Mononuclear cell (primary cell): ENCODE results near the gene FTSJ1. TPM values are rescaled to one million over a fixed set of nuclear protein-coding genes. Genes with fewer than 3 reads are reported as not detected.

Source experiments
- H3K27me3 ChIP-seq: 2 replicates; pipeline ENCODE4 v1.6.0; 2011; ENCODE audit warnings: low read length, control low read depth; ENCODE audit not compliant: insufficient read depth
- H3K4me1 ChIP-seq: 2 replicates; pipeline ENCODE4 v1.5.1; 2011; ENCODE audit warnings: mild to moderate bottlenecking, low read length, control low read depth; ENCODE audit not compliant: insufficient read depth
- H3K4me3 ChIP-seq: 2 replicates; pipeline ENCODE4 v1.5.1; 2011; ENCODE audit warnings: mild to moderate bottlenecking, low read length, moderate library complexity
- H3K9me3 ChIP-seq: 2 replicates; pipeline ENCODE4 v1.5.1; 2011; ENCODE audit warnings: low read depth, mild to moderate bottlenecking, control low read depth, low read length
- total RNA-seq: library from RNA; depleted of rRNA; stranded (reverse); fragments of >200 nt; gene quantifications from one replicate; pipeline ENCODE4 v1.2.3, GENCODE V29; 2012

The FTSJ1 gene
- total RNA-seq, 1 donor, result 19.3 TPM

GRCh38 chrX:48477960-48478755 lies 2.2 kb downstream of the FTSJ1 start:
- Histone ChIP-seq H3K4me3 (no peak overlapping the region), H3K9me3 (no peaks in the 10 kb centered on the region), H3K4me1 (peaks cover 20% of the 10 kb centered on the region), H3K27me3 (no peaks in the 10 kb centered on the region)

- Histone ChIP-seq H3K27me3 (no peaks in the 10 kb centered on the region), H3K4me3 (no peak overlapping the region), H3K9me3 (no peaks in the 10 kb centered on the region), H3K4me1 (peaks cover 20% of the 10 kb centered on the region)
Measured at GRCh38 chrX:48478806-48479205, 2.8 kb downstream of the FTSJ1 start.

GRCh38 chrX:48480142-48480541 lies 4.1 kb downstream of the FTSJ1 start:
- no peaks in the 10 kb centered on the region for H3K9me3 ChIP-seq
- no peak overlapping the region for H3K4me3 ChIP-seq
- peaks cover 14% of the 10 kb centered on the region for H3K4me1 ChIP-seq
- no peaks in the 10 kb centered on the region for H3K27me3 ChIP-seq

- Histone ChIP-seq H3K27me3 (no peaks in the 10 kb centered on the region), H3K4me3 (no peak overlapping the region), H3K9me3 (no peaks in the 10 kb centered on the region), H3K4me1 (peaks cover 14% of the 10 kb centered on the region)
Measured at GRCh38 chrX:48480583-48480982, 4.6 kb downstream of the FTSJ1 start.

GRCh38 chrX:48482526-48482925 lies 6.5 kb downstream of the FTSJ1 start:
- no peak overlapping the region for H3K4me3 ChIP-seq
- peaks cover 5% of the 10 kb centered on the region for H3K4me1 ChIP-seq
- no peaks in the 10 kb centered on the region for H3K9me3 ChIP-seq

GRCh38 chrX:48487362-48487798 lies 11.4 kb downstream of the FTSJ1 start:
- Histone ChIP-seq H3K9me3 (no peaks in the 10 kb centered on the region), H3K27me3 (no peaks in the 10 kb centered on the region), H3K4me3 (no peak overlapping the region), H3K4me1 (peaks cover 4% of the 10 kb centered on the region)

More at GRCh38 chrX:48482526-48482925, 6.5 kb downstream of the FTSJ1 start:
- H3K27me3 ChIP-seq, result no peaks in the 10 kb centered on the region

GRCh38 chrX:48488034-48488433 lies 12.0 kb downstream of the FTSJ1 start:
- no peaks in the 10 kb centered on the region for H3K27me3 ChIP-seq
- H3K4me3 ChIP-seq, result no peak overlapping the region
- no peaks in the 10 kb centered on the region for H3K9me3 ChIP-seq
- peaks cover 4% of the 10 kb centered on the region for H3K4me1 ChIP-seq

GRCh38 chrX:48489296-48489695 lies 13.3 kb downstream of the FTSJ1 start:
- H3K9me3 ChIP-seq, result no peaks in the 10 kb centered on the region

GRCh38 chrX:48489892-48490291 lies 13.9 kb downstream of the FTSJ1 start:
- Histone ChIP-seq H3K4me1 (peaks cover 4% of the 10 kb centered on the region), H3K27me3 (no peaks in the 10 kb centered on the region), H3K9me3 (no peaks in the 10 kb centered on the region), H3K4me3 (no peak overlapping the region)

More at GRCh38 chrX:48489296-48489695, 13.3 kb downstream of the FTSJ1 start:
- H3K4me3 ChIP-seq, result no peak overlapping the region
- H3K27me3 ChIP-seq, result no peaks in the 10 kb centered on the region
- peaks cover 4% of the 10 kb centered on the region for H3K4me1 ChIP-seq

- no peak overlapping the region for H3K4me3 ChIP-seq
- H3K27me3 ChIP-seq, result no peaks in the 10 kb centered on the region
- peaks cover 4% of the 10 kb centered on the region for H3K4me1 ChIP-seq
- no peaks in the 10 kb centered on the region for H3K9me3 ChIP-seq
Measured at GRCh38 chrX:48490661-48491060, 14.7 kb downstream of the FTSJ1 start.

- H3K4me3 ChIP-seq, result no peak overlapping the region
- H3K27me3 ChIP-seq, result no peaks in the 10 kb centered on the region
- H3K4me1 ChIP-seq, result peaks cover 4% of the 10 kb centered on the region
- H3K9me3 ChIP-seq, result no peaks in the 10 kb centered on the region
Measured at GRCh38 chrX:48491809-48492208, 15.8 kb downstream of the FTSJ1 start.

- H3K4me1 ChIP-seq, result peaks cover 4% of the 10 kb centered on the region
- no peaks in the 10 kb centered on the region for H3K27me3 ChIP-seq
- no peak overlapping the region for H3K4me3 ChIP-seq
- H3K9me3 ChIP-seq, result no peaks in the 10 kb centered on the region
Measured at GRCh38 chrX:48492293-48492910, 16.4 kb downstream of the FTSJ1 start.

- Histone ChIP-seq H3K4me1 (peaks cover 4% of the 10 kb centered on the region), H3K27me3 (no peaks in the 10 kb centered on the region), H3K9me3 (no peaks in the 10 kb centered on the region), H3K4me3 (no peak overlapping the region)
Measured at GRCh38 chrX:48493890-48494364, 17.9 kb downstream of the FTSJ1 start.

- peaks cover 4% of the 10 kb centered on the region for H3K4me1 ChIP-seq
- H3K9me3 ChIP-seq, result no peaks in the 10 kb centered on the region
- H3K4me3 ChIP-seq, result no peak overlapping the region
- no peaks in the 10 kb centered on the region for H3K27me3 ChIP-seq
Measured at GRCh38 chrX:48496660-48497059, 20.7 kb downstream of the FTSJ1 start.

- Histone ChIP-seq H3K27me3 (no peaks in the 10 kb centered on the region), H3K4me3 (no peak overlapping the region), H3K9me3 (no peaks in the 10 kb centered on the region), H3K4me1 (no peaks in the 10 kb centered on the region)
Measured at GRCh38 chrX:48497871-48498270, 21.9 kb downstream of the FTSJ1 start.
